CD14-positive monocyte (primary cell): ENCODE measurements around the gene CDKAL1. TPM values are rescaled to one million over a fixed set of nuclear protein-coding genes. Genes with fewer than 3 reads are reported as not detected.
"Not testable (repeated sequence)": the region's sequence is repeated elsewhere in the genome, so short reads cannot be mapped to it uniquely, and the experiment has no call there.

ENCODE experiments used
- DNase-seq, 3 donors: peaks; one replicate each; pipeline ENCODE4 v3.0.0-alpha.2; 2011 to 2022
- H2AFZ ChIP-seq: 2 replicates; pipeline ENCODE4 v1.6.0; 2012; ENCODE audit warnings: mild to moderate bottlenecking, low read depth, low read length, inconsistent platforms; ENCODE audit not compliant: insufficient read depth, poor library complexity, severe bottlenecking
- H3K27ac ChIP-seq, 2 donors: 1 replicate in 1 of 2; 2 replicates in 1 of 2; pipeline ENCODE4 v1.5.1; 2012 to 2013; ENCODE audit warnings: low read length in 2 of 2, control low read depth in 1 of 2, inconsistent platforms in 1 of 2, low read depth in 1 of 2, mild to moderate bottlenecking in 1 of 2
- H3K27me3 ChIP-seq, 2 donors: one replicate each; pipeline versions ENCODE4 v1.6.0 to v1.6.1; 2011 to 2013; ENCODE audit warnings: low read length in 2 of 2; ENCODE audit not compliant: control insufficient read depth in 2 of 2, insufficient read depth in 2 of 2
- H3K36me3 ChIP-seq, 2 donors: replicated peaks in 1 of 2; 1 replicate in 1 of 2; 2 replicates in 1 of 2; pipeline versions ENCODE4 v1.5.1 to v1.6.1; 2012 to 2013; ENCODE audit warnings: low read length in 2 of 2, control low read depth in 1 of 2, inconsistent platforms in 1 of 2, mild to moderate bottlenecking in 1 of 2; ENCODE audit not compliant: insufficient read depth in 2 of 2, control insufficient read depth in 1 of 2
- H3K4me1 ChIP-seq, 2 donors: 1 replicate in 1 of 2; 2 replicates in 1 of 2; pipeline versions ENCODE4 v1.5.1 to v1.6.1; 2012 to 2013; ENCODE audit warnings: low read length in 2 of 2, control low read depth in 1 of 2, inconsistent platforms in 1 of 2, mild to moderate bottlenecking in 1 of 2, moderate library complexity in 1 of 2; ENCODE audit not compliant: insufficient read depth in 2 of 2, control insufficient read depth in 1 of 2
- H3K4me2 ChIP-seq: replicated peaks from 2 replicates; pipeline ENCODE3; 2012; ENCODE audit warnings: low read length, moderate library complexity, mild to moderate bottlenecking; ENCODE audit not compliant: poor library complexity, severe bottlenecking; ENCODE audit errors: extremely low read depth
- H3K4me3 ChIP-seq, 3 experiments: fragments of 200-600 bp in 1 of 3; sonication (generic) in 1 of 3; replicated peaks in 1 of 3; 1 replicate in 2 of 3; 2 replicates in 1 of 3; pipeline ENCODE4 v1.5.1; 2011 to 2013; ENCODE audit warnings: low read length in 3 of 3, mild to moderate bottlenecking in 3 of 3, control low read depth in 2 of 3, low read depth in 2 of 3, inconsistent platforms in 1 of 3, moderate library complexity in 1 of 3
- H3K79me2 ChIP-seq: 2 replicates; pipeline ENCODE4 v1.6.0; 2012; ENCODE audit warnings: mild to moderate bottlenecking, control low read depth, inconsistent platforms, low read length, moderate library complexity; ENCODE audit not compliant: insufficient read depth
- H3K9ac ChIP-seq: 2 replicates; pipeline ENCODE4 v1.6.0; 2017; ENCODE audit warnings: low read length, mild to moderate bottlenecking; ENCODE audit not compliant: insufficient read depth, poor library complexity, severe bottlenecking
- H3K9me3 ChIP-seq, 2 donors: replicated peaks in 1 of 2; 1 replicate in 1 of 2; 2 replicates in 1 of 2; pipeline versions ENCODE4 v1.5.1 to v1.6.1; 2012 to 2013; ENCODE audit warnings: low read length in 2 of 2, control low read depth in 1 of 2; ENCODE audit not compliant: control insufficient read depth in 1 of 2, insufficient read depth in 1 of 2
- H4K20me1 ChIP-seq: 2 replicates; pipeline ENCODE4 v1.6.0; 2012; ENCODE audit warnings: mild to moderate bottlenecking, low read length, control low read depth, moderate library complexity; ENCODE audit not compliant: insufficient read depth
- H3K27ac Mint-ChIP-seq, 7 donors: one replicate each; pipeline ENCODE4 v1.8.0; 2020; ENCODE audit warnings: mild to moderate bottlenecking in 7 of 7, mixed read lengths in 7 of 7, moderate library complexity in 6 of 7, inconsistent platforms in 2 of 7
- H3K27me3 Mint-ChIP-seq, 3 donors: one replicate each; pipeline ENCODE4 v1.8.0; 2021 to 2022; ENCODE audit warnings: low read depth in 3 of 3, mild to moderate bottlenecking in 3 of 3, mixed read lengths in 3 of 3, moderate library complexity in 3 of 3, inconsistent platforms in 1 of 3
- H3K36me3 Mint-ChIP-seq, 2 donors: one replicate each; pipeline ENCODE4 v1.8.0; 2020; ENCODE audit warnings: mixed read lengths in 2 of 2, inconsistent platforms in 1 of 2, mild to moderate bottlenecking in 1 of 2
- H3K4me1 Mint-ChIP-seq: one replicate; pipeline ENCODE4 v1.8.0; 2020; ENCODE audit warnings: mild to moderate bottlenecking, mixed read lengths
- H3K4me3 Mint-ChIP-seq, 2 donors: one replicate each; pipeline ENCODE4 v1.8.0; 2020; ENCODE audit warnings: mild to moderate bottlenecking in 2 of 2, mixed read lengths in 2 of 2, moderate library complexity in 1 of 2
- H3K9me3 Mint-ChIP-seq, 7 donors: one replicate each; pipeline ENCODE4 v1.8.0; 2020 to 2022; ENCODE audit warnings: mixed read lengths in 7 of 7, mild to moderate bottlenecking in 6 of 7, moderate library complexity in 6 of 7, inconsistent platforms in 2 of 7
- CTCF ChIP-seq: fragments of 200-600 bp; IDR thresholded peaks from one replicate; pipeline ENCODE4 v1.8.0; 2022; ENCODE audit warnings: antibody characterized with exemption, mild to moderate bottlenecking
- WGBS: methylation state at CpG from one replicate; pipeline ENCODE4 v1.1.5; 2013; ENCODE audit warnings: missing lambda C conversion rate; ENCODE audit not compliant: insufficient coverage; 5-methylcytosine and 5-hydroxymethylcytosine counted together
- intact Hi-C, 2 donors: fragments of 100-400 bp; cut with micrococcal nuclease; formaldehyde crosslinking; loops; one replicate each; pipeline versions ENCODE4 v1.15.0 to v1.15.1; 2023
- polyA plus RNA-seq, 3 donors: library from polyadenylated mRNA; depleted of rRNA in 1 of 3; unstranded in 2 of 3; stranded (reverse) in 1 of 3; fragments of 300-500 nt in 2 of 3; fragments of >200 nt in 1 of 3; fragmentation: Illumina TruSeq in 2 of 3; gene quantifications; 1 replicate in 2 of 3; 2 replicates in 1 of 3; pipeline ENCODE4 v1.2.3, GENCODE V29; 2012 to 2021

Gene CDKAL1
- polyA plus RNA-seq, 3 donors, result 3.2 to 12.4 (median 8.3) TPM

DNA sequence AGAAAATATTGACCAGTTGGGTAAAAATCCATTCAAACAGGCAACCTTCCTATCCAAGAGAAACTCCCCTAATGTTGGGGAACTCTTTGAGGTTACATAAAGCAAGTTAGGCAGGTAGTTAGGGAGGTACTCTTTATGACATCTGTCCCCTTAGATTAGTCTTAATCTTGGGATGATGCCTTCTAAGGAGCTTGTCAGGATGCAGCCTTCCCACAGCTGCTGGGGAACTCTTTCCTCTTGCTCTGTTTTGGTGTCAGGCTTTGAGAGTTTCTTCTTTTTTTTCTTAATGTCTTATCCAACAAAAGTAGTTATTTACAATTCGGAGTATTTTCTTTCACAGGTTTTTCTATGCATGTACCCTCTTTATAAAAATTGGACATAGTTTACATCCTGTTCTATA is 194.8 kb downstream of the CDKAL1 start:
- Histone ChIP-seq H3K4me2 (no peak overlapping the region), H3K9me3 (no peaks in the 10 kb centered on the region), H3K9ac (no peak overlapping the region), H3K36me3 (no peaks in the 10 kb centered on the region), H3K27me3 (no peaks in the 10 kb centered on the region), H3K27ac (no peak overlapping the region), H3K4me3 (no peak overlapping the region), H4K20me1 (no peaks in the 10 kb centered on the region), H3K79me2 (no peaks in the 10 kb centered on the region), H3K4me1 (no peaks in the 10 kb centered on the region), H2AFZ (no peak overlapping the region)
- peaks cover 0 to 6% (median 0%) of the 10 kb centered on the region in 7 donors for H3K9me3 Mint-ChIP-seq
- DNase-seq, result no peak
- H3K4me3 Mint-ChIP-seq, result no peak overlapping the region
- TF ChIP-seq CTCF, result no peak
- intact Hi-C loops, result no loop called here
- no peaks in the 10 kb centered on the region for H3K4me1 Mint-ChIP-seq
- H3K27ac Mint-ChIP-seq, result no peak overlapping the region
- peaks cover 3 to 4% of the 10 kb centered on the region in 2 donors for H3K36me3 Mint-ChIP-seq
- no CpG with 5 or more reads among the region's 1 CpG for WGBS
- no peaks in the 10 kb centered on the region for H3K27me3 Mint-ChIP-seq

- H3K27me3 ChIP-seq, H2AFZ ChIP-seq, H3K27ac ChIP-seq, H3K27me3 Mint-ChIP-seq, H3K79me2 ChIP-seq, H3K4me2 ChIP-seq, H3K36me3 Mint-ChIP-seq, H3K9me3 ChIP-seq, H3K9ac ChIP-seq, H3K36me3 ChIP-seq, H3K4me1 ChIP-seq, H3K27ac Mint-ChIP-seq, H3K4me3 Mint-ChIP-seq, H3K9me3 Mint-ChIP-seq, DNase-seq, intact Hi-C loops, H4K20me1 ChIP-seq, H3K4me1 Mint-ChIP-seq, H3K4me3 ChIP-seq: not testable (repeated sequence)
- 96% methylated on average over 5 of the region's 8 CpGs for WGBS
Measured at GRCh38 chr6:20732362-20732761, 198.1 kb downstream of the CDKAL1 start.
